Measurements from ENCODE around the gene SLC35G4. TPM values are rescaled to one million over a fixed set of nuclear protein-coding genes. Genes with fewer than 3 reads are reported as not detected.

Gene SLC35G4
- total RNA-seq, 1 experiment from 2014 or later, result not detected

DNA sequence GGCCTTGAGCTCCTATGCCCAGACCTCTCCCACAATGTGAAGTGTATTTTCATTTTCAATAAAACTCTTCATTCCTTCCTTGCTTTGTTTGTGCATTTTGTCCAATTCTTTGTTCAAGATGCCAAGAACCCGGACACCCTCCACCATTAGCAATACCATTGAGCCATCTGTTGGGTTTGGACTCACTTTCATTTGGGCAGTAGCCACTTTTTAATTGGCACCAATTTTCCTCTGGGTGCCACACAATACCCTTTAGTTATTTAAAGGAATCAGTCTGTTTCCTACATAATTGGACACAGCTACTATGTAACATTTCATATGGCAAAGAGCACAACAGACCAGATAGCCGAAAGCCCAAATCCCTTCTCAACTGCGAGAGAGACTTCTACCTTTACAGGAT is 22.5 kb upstream of the SLC35G4 start:
- Histone ChIP-seq H2BK15ac (ENCODE audit: low read depth, low read length) (no peak overlapping the region), H3K23me2 (ENCODE audit: insufficient read length, low read depth, low read length, poor library complexity, severe bottlenecking) (no peaks in the 10 kb centered on the region), H4K20me1 (ENCODE audit: control insufficient read depth, insufficient read depth, insufficient read length) (no peaks in the 10 kb centered on the region), H3K23ac (ENCODE audit: insufficient read length, low read depth, low read length) (no peak overlapping the region), H2AFZ (ENCODE audit: low read length) (no peak overlapping the region), H3K27ac (ENCODE audit: insufficient read length, low read depth, low read length) (no peak overlapping the region), H3K9me3 (ENCODE audit: control insufficient read depth, low read depth, low read length) (no peaks in the 10 kb centered on the region), H3K79me2 (ENCODE audit: insufficient read depth, low read length) (no peaks in the 10 kb centered on the region), H4K5ac (ENCODE audit: insufficient read length, low read depth, low read length) (no peak overlapping the region), H3K18ac (ENCODE audit: insufficient read length, low read depth, low read length) (no peak overlapping the region), H3K4me2 (ENCODE audit: insufficient read depth, insufficient read length, low read length) (no peak overlapping the region), H2BK12ac (ENCODE audit: insufficient read length, low read depth, low read length) (no peak overlapping the region), H4K91ac (ENCODE audit: insufficient read length, low read depth, low read length) (no peak overlapping the region), H2AK5ac (ENCODE audit: insufficient read length, low read length) (no peak overlapping the region), H2BK5ac (ENCODE audit: insufficient read length, low read length) (no peak overlapping the region), H2BK20ac (ENCODE audit: low read depth, low read length, poor library complexity, severe bottlenecking) (no peak overlapping the region), H3K9ac (ENCODE audit: extremely low read depth, insufficient read length, low read length) (no peak overlapping the region), H4K8ac (replicated peaks; ENCODE audit: insufficient read length, low read depth, low read length) (no peak overlapping the region), H3K4me1 (ENCODE audit: insufficient read depth, low read length) (no peaks in the 10 kb centered on the region), H3K79me1 (ENCODE audit: insufficient read depth, low read depth, low read length, poor library complexity, severe bottlenecking) (no peaks in the 10 kb centered on the region), H3K4ac (ENCODE audit: low read depth, low read length) (no peak overlapping the region), H3K14ac (ENCODE audit: insufficient read depth, low read length) (no peak overlapping the region), H3K27me3 (ENCODE audit: insufficient read depth, low read length) (no peaks in the 10 kb centered on the region), H3K56ac (ENCODE audit: insufficient read length, low read depth, low read length) (no peak overlapping the region), H2BK120ac (ENCODE audit: low read depth, low read length, poor library complexity, severe bottlenecking) (no peak overlapping the region), H3T11ph (ENCODE audit: low read length) (no peak overlapping the region)
- TF ChIP-seq, protein P1, sequence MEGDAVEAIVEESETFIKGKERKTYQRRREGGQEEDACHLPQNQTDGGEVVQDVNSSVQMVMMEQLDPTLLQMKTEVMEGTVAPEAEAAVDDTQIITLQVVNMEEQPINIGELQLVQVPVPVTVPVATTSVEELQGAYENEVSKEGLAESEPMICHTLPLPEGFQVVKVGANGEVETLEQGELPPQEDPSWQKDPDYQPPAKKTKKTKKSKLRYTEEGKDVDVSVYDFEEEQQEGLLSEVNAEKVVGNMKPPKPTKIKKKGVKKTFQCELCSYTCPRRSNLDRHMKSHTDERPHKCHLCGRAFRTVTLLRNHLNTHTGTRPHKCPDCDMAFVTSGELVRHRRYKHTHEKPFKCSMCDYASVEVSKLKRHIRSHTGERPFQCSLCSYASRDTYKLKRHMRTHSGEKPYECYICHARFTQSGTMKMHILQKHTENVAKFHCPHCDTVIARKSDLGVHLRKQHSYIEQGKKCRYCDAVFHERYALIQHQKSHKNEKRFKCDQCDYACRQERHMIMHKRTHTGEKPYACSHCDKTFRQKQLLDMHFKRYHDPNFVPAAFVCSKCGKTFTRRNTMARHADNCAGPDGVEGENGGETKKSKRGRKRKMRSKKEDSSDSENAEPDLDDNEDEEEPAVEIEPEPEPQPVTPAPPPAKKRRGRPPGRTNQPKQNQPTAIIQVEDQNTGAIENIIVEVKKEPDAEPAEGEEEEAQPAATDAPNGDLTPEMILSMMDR (conservative IDR thresholded peaks at IDR 0.05), result no peak
- peaks cover 0 to 11% (median 1%) of the 10 kb centered on the region in 3 experiments; a peak in 5 of 7 replicates for H3K36me3 Mint-ChIP-seq (ENCODE audit: insufficient read depth in 1 of 3, low read depth in 3 of 3)
- H3K27ac Mint-ChIP-seq, result no peak overlapping the region
- DNase-seq, result no peak
- H3K4me1 Mint-ChIP-seq, result peaks cover 13 to 17% of the 10 kb centered on the region in 2 experiments
- peaks cover 9 to 18% of the 10 kb centered on the region in 2 experiments; a peak in 4 of 5 replicates for H3K9me3 Mint-ChIP-seq
- WGBS (ENCODE audit: extremely low coverage, insufficient read length, low lambda C conversion rate), result no CpG with 5 or more reads among the region's 3 CpGs
- no peaks in the 10 kb centered on the region for H3K27me3 Mint-ChIP-seq (ENCODE audit: low read depth)
- H3K4me3 Mint-ChIP-seq, result no peak overlapping the region
